ENCODE data around the gene TNIK.

GRCh38 chr3:171380711-171381425 is 79.3 kb downstream of the TNIK start:
- TF ChIP-seq EZH2 (IDR thresholded peaks at IDR 0.05; ENCODE audit: borderline replicate concordance), result no peak
- no peak for TF ChIP-seq CTCF (IDR thresholded peaks at IDR 0.05; ENCODE audit: poor library complexity)
- no peak for TF ChIP-seq EZH2phosphoT487 (IDR thresholded peaks at IDR 0.05; ENCODE audit: low read depth, severe bottlenecking, unreplicated experiment)

Data from hepatocyte (in vitro differentiated cells).